Endothelial cell of umbilical vein (primary cell): ENCODE measurements around the gene DPP10. TPM values are rescaled to one million over a fixed set of nuclear protein-coding genes. Genes with fewer than 3 reads are reported as not detected.

Source experiments
- BruUV-seq: library from RNA; stranded (reverse); fragments of 400-500 nt; replicated peaks from 2 replicates; lab custom pipeline; 2021; lab: Mats Ljungman, UMichigan
- CTCF ChIA-PET: fragments of 300-600, 350-600 bp; sonication (Branson Sonifier 250); formaldehyde crosslinking; loops from one replicate; lab custom pipeline; 2021; ENCODE audit warnings: antibody characterized with exemption, inconsistent platforms; lab: Charles Lee
- POLR2A ChIA-PET: fragments of 300-600, 350-600 bp; sonication (Branson Sonifier 250); formaldehyde crosslinking; loops from one replicate; lab custom pipeline; 2021; ENCODE audit warnings: antibody characterized with exemption, inconsistent platforms; lab: Charles Lee
- DNase-seq: peaks from one replicate; pipeline ENCODE4 v3.0.0-alpha.2; 2011; ENCODE audit warnings: low read depth, low spot score
- FAIRE-seq: peaks from 2 replicates; lab custom pipeline; 2011; peaks lifted over from hg19 to GRCh38; lab: Jason Lieb, UNC
- H2AFZ ChIP-seq: 2 replicates; pipeline ENCODE4 v1.6.0; 2012; ENCODE audit warnings: low read depth, low read length, control low read depth, inconsistent platforms
- H3K27ac ChIP-seq: 2 replicates; pipeline ENCODE4 v1.5.1; 2011; ENCODE audit warnings: low read depth, mild to moderate bottlenecking, control low read depth, low read length, moderate library complexity; ENCODE audit not compliant: insufficient read depth
- H3K27me3 ChIP-seq, 2 experiments: 2 replicates each; pipeline versions ENCODE4 v1.6.0 to v1.6.1; 2011; ENCODE audit warnings: low read length in 2 of 2, mixed read lengths in 1 of 2; ENCODE audit not compliant: control insufficient read depth in 2 of 2, insufficient read depth in 2 of 2
- H3K36me3 ChIP-seq, 2 experiments: 2 replicates in 1 of 2; 3 replicates in 1 of 2; pipeline ENCODE4 v1.5.1; 2011; ENCODE audit warnings: low read length in 2 of 2, mild to moderate bottlenecking in 1 of 2, moderate library complexity in 1 of 2; ENCODE audit not compliant: control insufficient read depth in 2 of 2, insufficient read depth in 2 of 2; ENCODE audit errors: extremely low read depth in 1 of 2
- H3K4me1 ChIP-seq: 3 replicates; pipeline ENCODE4 v1.5.1; 2011; ENCODE audit warnings: mild to moderate bottlenecking, low read length; ENCODE audit not compliant: control insufficient read depth, insufficient read depth; ENCODE audit errors: extremely low read depth
- H3K4me2 ChIP-seq: 2 replicates; pipeline ENCODE4 v1.6.1; 2011; ENCODE audit warnings: low read length, control low read depth, mixed read lengths; ENCODE audit not compliant: insufficient read depth
- H3K4me3 ChIP-seq, 3 experiments: fragments of 200-600 bp in 1 of 3; sonication (generic), shearing (Covaris generic) in 1 of 3; replicated peaks in 1 of 3; 2 replicates each; pipeline ENCODE4 v1.5.1; 2011 to 2016; ENCODE audit warnings: control low read depth in 3 of 3, low read length in 3 of 3, mild to moderate bottlenecking in 2 of 3, inconsistent platforms in 1 of 3, low read depth in 1 of 3, moderate library complexity in 1 of 3; ENCODE audit not compliant: insufficient read depth in 1 of 3
- H3K79me2 ChIP-seq: 2 replicates; pipeline ENCODE4 v1.6.0; 2012; ENCODE audit warnings: low read length, inconsistent platforms; ENCODE audit not compliant: control insufficient read depth, insufficient read depth
- H3K9ac ChIP-seq: replicated peaks from 2 replicates; pipeline ENCODE3; 2011; ENCODE audit warnings: low read length, control low read depth; ENCODE audit not compliant: insufficient read depth; ENCODE audit errors: extremely low read depth
- H3K9me1 ChIP-seq: replicated peaks from 3 replicates; pipeline ENCODE4 v1.6.0; 2011; ENCODE audit warnings: mild to moderate bottlenecking, low read length; ENCODE audit not compliant: control insufficient read depth, insufficient read depth; ENCODE audit errors: extremely low read depth
- H3K9me3 ChIP-seq: replicated peaks from 2 replicates; pipeline ENCODE4 v1.5.1; 2012; ENCODE audit warnings: low read length, inconsistent platforms; ENCODE audit not compliant: control insufficient read depth, insufficient read depth
- H4K20me1 ChIP-seq: replicated peaks from 2 replicates; pipeline ENCODE3; 2011; ENCODE audit warnings: mild to moderate bottlenecking, low read length; ENCODE audit not compliant: control insufficient read depth, insufficient read depth; ENCODE audit errors: extremely low read depth
- CTCF ChIP-seq, 2 donors: IDR thresholded peaks; 1 replicate in 1 of 2; 2 replicates in 1 of 2; pipeline ENCODE4 v1.5.1; 2011; ENCODE audit warnings: low read length in 2 of 2, mild to moderate bottlenecking in 2 of 2, moderate library complexity in 2 of 2, control low read depth in 1 of 2, inconsistent platforms in 1 of 2, low read depth in 1 of 2; ENCODE audit not compliant: insufficient read depth in 1 of 2; ENCODE audit errors: extremely low read depth in 1 of 2
- EZH2 ChIP-seq: IDR thresholded peaks from 2 replicates; pipeline ENCODE4 v1.6.1; 2012; ENCODE audit warnings: borderline replicate concordance, low read depth, mild to moderate bottlenecking, moderate library complexity, low read length, inconsistent platforms; ENCODE audit not compliant: severe bottlenecking
- FOS ChIP-seq: IDR thresholded peaks from 2 replicates; pipeline ENCODE4 v1.6.1; 2011; ENCODE audit warnings: mild to moderate bottlenecking, low read length, moderate library complexity, borderline replicate concordance; ENCODE audit not compliant: insufficient read depth
- GATA2 ChIP-seq: IDR thresholded peaks from 2 replicates; pipeline ENCODE4 v1.7.0; 2011; ENCODE audit warnings: low read depth, mild to moderate bottlenecking, moderate library complexity, mixed read lengths, low read length; ENCODE audit not compliant: insufficient read length, insufficient read depth
- JUN ChIP-seq: IDR thresholded peaks from 2 replicates; pipeline ENCODE4 v1.6.1; 2011; ENCODE audit warnings: borderline replicate concordance, low read depth; ENCODE audit not compliant: insufficient read length, insufficient read depth
- MAX ChIP-seq: IDR thresholded peaks from 2 replicates; pipeline ENCODE4 v1.6.1; 2011; ENCODE audit not compliant: insufficient read depth, insufficient read length
- MYC ChIP-seq: IDR thresholded peaks from one replicate; pipeline ENCODE4 v1.6.1; 2011; ENCODE audit warnings: mild to moderate bottlenecking, low read depth, low read length
- POLR2A ChIP-seq: IDR thresholded peaks from 2 replicates; pipeline ENCODE4 v1.6.1; 2012; ENCODE audit warnings: low read depth, mild to moderate bottlenecking, control low read depth, low read length
- POLR2AphosphoS5 ChIP-seq: IDR thresholded peaks from 2 replicates; pipeline ENCODE4 v1.6.1; 2012; ENCODE audit warnings: low read depth, mild to moderate bottlenecking, control low read depth, low read length, moderate library complexity; ENCODE audit not compliant: insufficient read depth
- dilution Hi-C: fragments of 300-500 bp; cut with MboI; formaldehyde crosslinking; loops from one replicate; pipeline ENCODE4 v1.15.0; 2019; ENCODE audit warnings: low sequenced_read_pairs; ENCODE audit not compliant: extremely low pct_ligation_motif_present
- intact Hi-C: fragments of 100-400 bp; cut with micrococcal nuclease; formaldehyde crosslinking; loops from one replicate; pipeline ENCODE4 v1.10.0; 2022
- polyA plus RNA-seq, 4 experiments: library from polyadenylated mRNA; depleted of rRNA in 3 of 4; stranded (reverse) in 3 of 4; unstranded in 1 of 4; fragments of >200 nt; gene quantifications; 2 replicates each; pipeline versions ENCODE4 v1.2.1 to v1.2.3, GENCODE V29; 2011 to 2012; ENCODE audit warnings: missing spikeins in 1 of 4
- total RNA-seq: library from RNA; stranded (reverse); gene quantifications from 2 replicates; pipeline ENCODE4 v1.2.3, GENCODE V29; 2021

DPP10 gene
- total and polyA plus RNA-seq, 2 donors (not counting 3 experiments of a cell fraction or from before 2014, with no cell fraction given) = not detected

DNA sequence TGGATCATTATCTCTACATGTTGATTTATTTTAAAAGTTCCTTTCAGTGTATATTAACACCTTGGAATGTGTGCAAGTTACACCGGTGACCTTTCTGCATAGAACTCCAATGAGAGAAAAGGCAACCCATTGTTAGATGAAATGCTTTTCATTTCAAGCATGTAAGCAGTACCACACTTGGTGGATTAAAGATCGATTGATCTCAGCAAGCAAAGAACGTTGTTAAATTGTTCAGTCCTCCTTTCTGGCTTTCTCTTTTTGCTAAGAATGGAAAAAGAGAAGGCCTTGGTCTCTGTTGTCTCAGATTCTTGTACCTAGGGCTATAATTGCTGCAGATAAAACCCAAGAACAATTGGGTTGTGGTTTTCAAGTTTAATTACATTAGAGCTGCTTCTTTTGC is 843.0 kb downstream of the DPP10 start:
- no peak overlapping the region for H3K9ac ChIP-seq
- no peaks in the 10 kb centered on the region for H3K27me3 ChIP-seq
- DNase-seq (no peak), FAIRE-seq (no peak)
- BruUV-seq = no TSS peak
- H4K20me1 ChIP-seq = no peaks in the 10 kb centered on the region
- no peak overlapping the region for H3K4me2 ChIP-seq
- no peak overlapping the region for H3K4me3 ChIP-seq
- dilution Hi-C loops = no loop called here
- H3K9me1 ChIP-seq = no peaks in the 10 kb centered on the region
- no peak overlapping the region for H2AFZ ChIP-seq
- no peak for TF ChIP-seq CTCF (IDR thresholded peaks at IDR 0.05; ENCODE audit: extremely low read depth in 1 of 2, insufficient read depth in 1 of 2, low read depth in 1 of 2, low read length in 2 of 2)
- intact Hi-C loops = no loop called here
- H3K4me1 ChIP-seq = no peaks in the 10 kb centered on the region
- ChIA-PET CTCF (no interaction called here), POLR2A (no interaction called here)
- H3K9me3 ChIP-seq = peaks cover 3% of the 10 kb centered on the region
- H3K27ac ChIP-seq = no peak overlapping the region
- H3K36me3 ChIP-seq = no peaks in the 10 kb centered on the region
- H3K79me2 ChIP-seq = no peaks in the 10 kb centered on the region

DNA sequence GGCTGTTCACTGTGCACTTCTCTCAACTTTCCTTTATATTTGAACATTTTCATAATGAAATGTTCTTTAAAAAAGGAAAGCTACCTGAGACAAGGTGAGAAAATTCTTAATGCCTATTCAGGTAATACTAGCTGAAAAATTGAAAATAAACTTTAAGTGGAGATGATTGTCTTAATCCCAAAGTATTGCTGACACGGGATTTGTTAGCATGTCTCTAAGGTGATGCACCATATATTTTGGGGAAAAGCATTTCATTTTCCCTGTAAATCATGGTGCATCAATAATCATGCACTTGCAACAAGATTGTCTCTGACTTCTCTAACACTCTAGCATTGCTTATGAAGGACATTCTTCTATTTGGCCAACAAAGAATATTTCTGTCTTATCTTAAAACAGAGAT is 848.0 kb downstream of the DPP10 start:
- DNase-seq (no peak), FAIRE-seq (no peak)
- ChIA-PET POLR2A (no interaction called here), CTCF (no interaction called here)
- Histone ChIP-seq H3K27me3 (no peaks in the 10 kb centered on the region), H3K4me3 (no peak overlapping the region), H3K9me1 (no peaks in the 10 kb centered on the region), H3K9me3 (peaks cover 5% of the 10 kb centered on the region), H2AFZ (no peak overlapping the region), H3K4me2 (no peak overlapping the region), H3K36me3 (no peaks in the 10 kb centered on the region), H3K79me2 (no peaks in the 10 kb centered on the region), H3K9ac (no peak overlapping the region), H3K27ac (no peak overlapping the region), H4K20me1 (no peaks in the 10 kb centered on the region), H3K4me1 (no peaks in the 10 kb centered on the region)
- intact Hi-C loops (no loop called here), dilution Hi-C loops (no loop called here)
- no TSS peak for BruUV-seq
- TF ChIP-seq EZH2 (no peak), FOS (no peak), GATA2 (no peak), CTCF (IDR thresholded peaks at IDR 0.05; ENCODE audit: extremely low read depth in 1 of 2, insufficient read depth in 1 of 2, low read depth in 1 of 2, low read length in 2 of 2) (no peak), JUN (no peak), MAX (no peak), POLR2AphosphoS5 (no peak), MYC (no peak), POLR2A (no peak)
